HepG2 (cell line): ENCODE data around the gene C9orf78. TPM values are rescaled to one million over a fixed set of nuclear protein-coding genes. Genes with fewer than 3 reads are reported as not detected.

ENCODE experiments used
- ARNT2 ChIP-seq: sonication (generic); formaldehyde crosslinking; IDR thresholded peaks from 2 replicates; pipeline ENCODE4 v1.8.0; 2022; ENCODE audit warnings: mild to moderate bottlenecking, low read depth, missing genetic modification reagents, moderate library complexity
- CBFB ChIP-seq: sonication (generic); formaldehyde crosslinking; IDR thresholded peaks from 2 replicates; pipeline ENCODE4 v1.4.0; 2020; ENCODE audit warnings: missing genetic modification reagents
- DNMT1 ChIP-seq: sonication (generic); formaldehyde crosslinking; IDR thresholded peaks from 2 replicates; pipeline ENCODE4 v1.5.1; 2020; ENCODE audit warnings: mild to moderate bottlenecking, missing genetic modification reagents
- FOXA3 ChIP-seq: IDR thresholded peaks from 2 replicates; pipeline ENCODE4 v1.6.1; 2016; ENCODE audit warnings: missing genetic modification reagents, missing compliant biosample characterization
- HNRNPK ChIP-seq: fragments of 200-400 bp; formaldehyde crosslinking; IDR thresholded peaks from 2 replicates; pipeline ENCODE4 v1.6.1; 2018; ENCODE audit warnings: low read length, low read depth, moderate library complexity, mild to moderate bottlenecking; ENCODE audit not compliant: poor library complexity, severe bottlenecking
- KLF12 ChIP-seq: sonication (generic); formaldehyde crosslinking; IDR thresholded peaks from 2 replicates; pipeline ENCODE4 v1.4.0; 2020; ENCODE audit warnings: missing genetic modification reagents, borderline replicate concordance
- SCMH1 ChIP-seq: sonication (generic); formaldehyde crosslinking; IDR thresholded peaks from 2 replicates; pipeline ENCODE4 v1.9.0; 2021; ENCODE audit warnings: missing genetic modification reagents, mild to moderate bottlenecking, borderline replicate concordance
- SMARCE1 ChIP-seq: fragments of 450-650 bp; IDR thresholded peaks from 2 replicates; pipeline ENCODE4 v1.6.1; 2017; ENCODE audit warnings: borderline replicate concordance
- ZBTB42 ChIP-seq: sonication (generic); formaldehyde crosslinking; IDR thresholded peaks from 2 replicates; pipeline ENCODE4 v1.5.0; 2020; ENCODE audit warnings: mild to moderate bottlenecking, missing genetic modification reagents
- ZFAT ChIP-seq: sonication (generic); formaldehyde crosslinking; conservative IDR thresholded peaks from 2 replicates; pipeline ENCODE4 v1.8.1; 2023; ENCODE audit warnings: missing genetic modification reagents, inconsistent platforms
- ZNF20 ChIP-seq: sonication (generic); formaldehyde crosslinking; IDR thresholded peaks from 2 replicates; pipeline ENCODE4 v1.4.0; 2020; ENCODE audit warnings: mild to moderate bottlenecking, moderate library complexity, missing genetic modification reagents
- ZNF225 ChIP-seq: sonication (generic); formaldehyde crosslinking; IDR thresholded peaks from 2 replicates; pipeline ENCODE4 v1.4.0; 2020; ENCODE audit warnings: mild to moderate bottlenecking, missing genetic modification reagents
- ZNF292 ChIP-seq: sonication (generic); formaldehyde crosslinking; IDR thresholded peaks from 2 replicates; pipeline ENCODE4 v1.8.1; 2022; ENCODE audit warnings: mild to moderate bottlenecking, low read depth, missing genetic modification reagents, borderline replicate concordance
- ZNF547 ChIP-seq: sonication (generic); formaldehyde crosslinking; IDR thresholded peaks from 2 replicates; pipeline ENCODE4 v1.5.1; 2020; ENCODE audit warnings: mild to moderate bottlenecking, missing genetic modification reagents
- ZZZ3 ChIP-seq: sonication (generic); formaldehyde crosslinking; IDR thresholded peaks from 2 replicates; pipeline ENCODE4 v1.4.0; 2020; ENCODE audit warnings: missing genetic modification reagents, mild to moderate bottlenecking, borderline replicate concordance
- polyA plus RNA-seq, 8 experiments: library from polyadenylated mRNA; depleted of rRNA in 3 of 8; stranded (reverse) in 7 of 8; unstranded in 1 of 8; fragments of >200 nt; fragmentation: Illumina TruSeq in 4 of 8; extraction: Trizol in 4 of 8; gene quantifications; 2 replicates each; pipeline versions ENCODE4 v1.2.1 to v1.2.3, GENCODE V29; 2011 to 2016; ENCODE audit warnings: low read depth in 4 of 8, missing spikeins in 1 of 8, mixed read lengths in 1 of 8; ENCODE audit not compliant: insufficient read depth in 1 of 8
- total RNA-seq, 5 experiments: library from RNA; depleted of rRNA; stranded (reverse); fragments of >200 nt; fragmentation: Illumina TruSeq; extraction: Trizol; gene quantifications; 2 replicates each; pipeline ENCODE4 v1.2.3, GENCODE V29; 2016; ENCODE audit warnings: low read depth in 1 of 5
- TF ChIP-seq, protein P1 (sequence below): sonication (generic); formaldehyde crosslinking; IDR thresholded peaks from 2 replicates; pipeline ENCODE4 v1.4.0; 2020; ENCODE audit warnings: mild to moderate bottlenecking, missing genetic modification reagents, borderline replicate concordance
- TF ChIP-seq, protein P2 (sequence below): sonication (generic); formaldehyde crosslinking; IDR thresholded peaks from 2 replicates; pipeline ENCODE4 v1.4.0; 2020; ENCODE audit warnings: mild to moderate bottlenecking, missing genetic modification reagents
- TF ChIP-seq, protein P3 (sequence below): IDR thresholded peaks from 2 replicates; pipeline ENCODE4 v1.6.1; 2016; ENCODE audit warnings: low read depth, missing genetic modification reagents, missing compliant biosample characterization
- TF ChIP-seq, protein P4 (sequence below): sonication (generic); formaldehyde crosslinking; IDR thresholded peaks from 2 replicates; pipeline ENCODE4 v1.8.0; 2022; ENCODE audit warnings: missing genetic modification reagents, low read depth, mild to moderate bottlenecking, borderline replicate concordance
- TF ChIP-seq, protein P5 (sequence below): IDR thresholded peaks from 2 replicates; pipeline ENCODE4 v1.6.1; 2016; ENCODE audit warnings: missing compliant biosample characterization, missing genetic modification reagents, borderline replicate concordance

Gene C9orf78
- total and polyA plus RNA-seq, 2 of the 13 experiments (the other 11 are each of a cell fraction or from before 2014, with no cell fraction given) = 18.4 to 35.5 TPM

DNA sequence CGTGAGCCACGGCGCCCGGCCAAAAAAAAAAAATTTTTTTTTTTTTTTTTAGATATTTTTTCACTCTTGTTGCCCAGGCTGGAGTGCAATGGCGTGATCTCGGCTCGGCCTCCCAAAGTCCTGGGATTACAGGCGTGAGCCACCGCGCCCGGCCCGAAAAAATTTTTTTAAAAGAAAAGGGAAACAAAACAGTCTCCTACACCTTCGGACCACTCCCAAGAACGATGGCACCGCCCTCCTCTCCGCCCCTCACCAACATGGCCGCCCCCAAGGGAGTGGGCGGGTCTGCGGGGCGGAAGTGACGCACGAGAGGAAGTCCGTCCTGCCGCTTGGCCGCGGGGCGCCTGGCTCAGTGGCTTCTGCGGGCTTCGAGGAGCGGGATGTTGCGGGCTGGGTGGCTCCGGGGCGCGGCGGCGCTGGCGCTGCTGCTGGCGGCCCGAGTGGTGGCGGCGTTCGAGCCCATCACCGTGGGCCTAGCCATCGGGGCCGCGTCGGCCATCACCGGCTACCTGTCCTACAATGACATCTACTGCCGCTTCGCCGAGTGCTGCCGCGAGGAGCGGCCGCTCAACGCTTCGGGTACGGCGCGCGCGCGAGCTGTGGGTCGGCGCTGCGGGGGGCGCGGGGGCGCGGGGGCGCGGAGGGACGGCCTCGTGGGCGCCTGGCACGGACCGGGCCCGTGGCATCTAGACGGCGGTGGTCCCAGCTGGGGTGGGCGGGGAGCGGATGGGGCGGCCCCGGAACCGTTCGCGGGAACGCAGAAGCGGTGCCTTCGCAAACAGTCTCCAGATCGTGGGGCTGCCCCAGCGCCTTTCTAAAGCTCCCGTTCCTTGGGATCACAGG lies 32.0 kb downstream of the C9orf78 start, which contains the start of gene TOR1B (continued):
- TF ChIP-seq, protein P1, sequence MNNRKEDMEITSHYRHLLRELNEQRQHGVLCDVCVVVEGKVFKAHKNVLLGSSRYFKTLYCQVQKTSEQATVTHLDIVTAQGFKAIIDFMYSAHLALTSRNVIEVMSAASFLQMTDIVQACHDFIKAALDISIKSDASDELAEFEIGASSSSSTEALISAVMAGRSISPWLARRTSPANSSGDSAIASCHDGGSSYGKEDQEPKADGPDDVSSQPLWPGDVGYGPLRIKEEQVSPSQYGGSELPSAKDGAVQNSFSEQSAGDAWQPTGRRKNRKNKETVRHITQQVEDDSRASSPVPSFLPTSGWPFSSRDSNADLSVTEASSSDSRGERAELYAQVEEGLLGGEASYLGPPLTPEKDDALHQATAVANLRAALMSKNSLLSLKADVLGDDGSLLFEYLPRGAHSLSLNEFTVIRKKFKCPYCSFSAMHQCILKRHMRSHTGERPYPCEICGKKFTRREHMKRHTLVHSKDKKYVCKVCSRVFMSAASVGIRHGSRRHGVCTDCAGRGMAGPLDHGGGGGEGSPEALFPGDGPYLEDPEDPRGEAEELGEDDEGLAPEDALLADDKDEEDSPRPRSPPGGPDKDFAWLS = no peak
- TF ChIP-seq ZFAT (CRISPR knock-in tag) (no peak), ZNF20 (CRISPR knock-in tag) (no peak), SMARCE1 (no peak), DNMT1 (CRISPR knock-in tag) (no peak), ARNT2 (CRISPR knock-in tag) (no peak; the same call in 1 of the 2 replicates), CBFB (0 out of 2 replicates have a peak, but pooled peaks have one; percentile 22), ZNF292 (CRISPR knock-in tag) (no peak), ZZZ3 (CRISPR knock-in tag) (no peak), ZNF547 (CRISPR knock-in tag) (peak; percentile 81), ZBTB42 (CRISPR knock-in tag) (no peak), KLF12 (CRISPR knock-in tag) (no peak), ZNF225 (CRISPR knock-in tag) (no peak), HNRNPK (no peak), SCMH1 (CRISPR knock-in tag) (no peak), FOXA3 (CRISPR knock-in tag) (peak; percentile 42)
- TF ChIP-seq, protein P2, sequence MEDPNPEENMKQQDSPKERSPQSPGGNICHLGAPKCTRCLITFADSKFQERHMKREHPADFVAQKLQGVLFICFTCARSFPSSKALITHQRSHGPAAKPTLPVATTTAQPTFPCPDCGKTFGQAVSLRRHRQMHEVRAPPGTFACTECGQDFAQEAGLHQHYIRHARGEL = no peak
- TF ChIP-seq, protein P3, sequence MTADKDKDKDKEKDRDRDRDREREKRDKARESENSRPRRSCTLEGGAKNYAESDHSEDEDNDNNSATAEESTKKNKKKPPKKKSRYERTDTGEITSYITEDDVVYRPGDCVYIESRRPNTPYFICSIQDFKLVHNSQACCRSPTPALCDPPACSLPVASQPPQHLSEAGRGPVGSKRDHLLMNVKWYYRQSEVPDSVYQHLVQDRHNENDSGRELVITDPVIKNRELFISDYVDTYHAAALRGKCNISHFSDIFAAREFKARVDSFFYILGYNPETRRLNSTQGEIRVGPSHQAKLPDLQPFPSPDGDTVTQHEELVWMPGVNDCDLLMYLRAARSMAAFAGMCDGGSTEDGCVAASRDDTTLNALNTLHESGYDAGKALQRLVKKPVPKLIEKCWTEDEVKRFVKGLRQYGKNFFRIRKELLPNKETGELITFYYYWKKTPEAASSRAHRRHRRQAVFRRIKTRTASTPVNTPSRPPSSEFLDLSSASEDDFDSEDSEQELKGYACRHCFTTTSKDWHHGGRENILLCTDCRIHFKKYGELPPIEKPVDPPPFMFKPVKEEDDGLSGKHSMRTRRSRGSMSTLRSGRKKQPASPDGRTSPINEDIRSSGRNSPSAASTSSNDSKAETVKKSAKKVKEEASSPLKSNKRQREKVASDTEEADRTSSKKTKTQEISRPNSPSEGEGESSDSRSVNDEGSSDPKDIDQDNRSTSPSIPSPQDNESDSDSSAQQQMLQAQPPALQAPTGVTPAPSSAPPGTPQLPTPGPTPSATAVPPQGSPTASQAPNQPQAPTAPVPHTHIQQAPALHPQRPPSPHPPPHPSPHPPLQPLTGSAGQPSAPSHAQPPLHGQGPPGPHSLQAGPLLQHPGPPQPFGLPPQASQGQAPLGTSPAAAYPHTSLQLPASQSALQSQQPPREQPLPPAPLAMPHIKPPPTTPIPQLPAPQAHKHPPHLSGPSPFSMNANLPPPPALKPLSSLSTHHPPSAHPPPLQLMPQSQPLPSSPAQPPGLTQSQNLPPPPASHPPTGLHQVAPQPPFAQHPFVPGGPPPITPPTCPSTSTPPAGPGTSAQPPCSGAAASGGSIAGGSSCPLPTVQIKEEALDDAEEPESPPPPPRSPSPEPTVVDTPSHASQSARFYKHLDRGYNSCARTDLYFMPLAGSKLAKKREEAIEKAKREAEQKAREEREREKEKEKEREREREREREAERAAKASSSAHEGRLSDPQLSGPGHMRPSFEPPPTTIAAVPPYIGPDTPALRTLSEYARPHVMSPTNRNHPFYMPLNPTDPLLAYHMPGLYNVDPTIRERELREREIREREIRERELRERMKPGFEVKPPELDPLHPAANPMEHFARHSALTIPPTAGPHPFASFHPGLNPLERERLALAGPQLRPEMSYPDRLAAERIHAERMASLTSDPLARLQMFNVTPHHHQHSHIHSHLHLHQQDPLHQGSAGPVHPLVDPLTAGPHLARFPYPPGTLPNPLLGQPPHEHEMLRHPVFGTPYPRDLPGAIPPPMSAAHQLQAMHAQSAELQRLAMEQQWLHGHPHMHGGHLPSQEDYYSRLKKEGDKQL = no peak
- TF ChIP-seq, protein P4, sequence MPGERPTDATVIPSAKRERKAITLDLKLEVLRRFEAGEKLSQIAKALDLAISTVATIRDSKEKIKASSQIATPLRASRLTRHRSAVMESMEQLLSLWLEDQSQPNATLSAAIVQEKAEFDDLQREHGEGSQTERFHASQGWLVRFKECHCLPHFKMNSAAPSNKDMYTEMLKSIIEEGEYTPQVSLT = no peak
- TF ChIP-seq, protein P5, sequence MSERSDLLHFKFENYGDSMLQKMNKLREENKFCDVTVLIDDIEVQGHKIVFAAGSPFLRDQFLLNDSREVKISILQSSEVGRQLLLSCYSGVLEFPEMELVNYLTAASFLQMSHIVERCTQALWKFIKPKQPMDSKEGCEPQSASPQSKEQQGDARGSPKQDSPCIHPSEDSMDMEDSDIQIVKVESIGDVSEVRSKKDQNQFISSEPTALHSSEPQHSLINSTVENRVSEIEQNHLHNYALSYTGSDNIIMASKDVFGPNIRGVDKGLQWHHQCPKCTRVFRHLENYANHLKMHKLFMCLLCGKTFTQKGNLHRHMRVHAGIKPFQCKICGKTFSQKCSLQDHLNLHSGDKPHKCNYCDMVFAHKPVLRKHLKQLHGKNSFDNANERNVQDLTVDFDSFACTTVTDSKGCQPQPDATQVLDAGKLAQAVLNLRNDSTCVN (CRISPR knock-in tag) = no peak; the same call in 1 of the 2 replicates
